PC-9 (cell line): ENCODE data around the gene ATP5PB. TPM values are rescaled to one million over a fixed set of nuclear protein-coding genes. Genes with fewer than 3 reads are reported as not detected.
A peak's percentile ranks its signal among the peaks of the same experiment; 100 is the strongest.

Experiments
- BruUV-seq: library from RNA; stranded (reverse); fragments of 400-500 nt; replicated peaks from 2 replicates; lab custom pipeline; 2021; lab: Mats Ljungman, UMichigan
- CTCF ChIA-PET: fragments of 300-600 bp; sonication (Branson Sonifier 250); formaldehyde crosslinking; loops from one replicate; lab custom pipeline; 2022; ENCODE audit warnings: antibody characterized with exemption; lab: Charles Lee
- POLR2A ChIA-PET: fragments of 300-600 bp; sonication (Branson Sonifier 250); formaldehyde crosslinking; loops from one replicate; lab custom pipeline; 2022; ENCODE audit warnings: antibody characterized with exemption; ENCODE audit not compliant: unreplicated experiment; lab: Charles Lee
- DNase-seq, 2 experiments: peaks; one replicate each; pipeline versions ENCODE4 v3.0.0 to v3.0.0-alpha.2; 2015 to 2022; ENCODE audit warnings: mixed read lengths in 1 of 2
- H2AFZ ChIP-seq: fragments of 200-600 bp; sonication (generic); 2 replicates; pipeline ENCODE4 v1.8.1; 2017; ENCODE audit warnings: antibody characterized with exemption
- H3F3A ChIP-seq: fragments of 200-600 bp; sonication (generic); 2 replicates; pipeline ENCODE4 v1.8.1; 2017; ENCODE audit warnings: antibody characterized with exemption, mild to moderate bottlenecking, low read depth; ENCODE audit not compliant: insufficient read depth
- H3K27ac ChIP-seq: fragments of 200-600 bp; sonication (generic); 2 replicates; pipeline ENCODE4 v1.6.1; 2016; ENCODE audit warnings: mixed run types
- H3K27me3 ChIP-seq: fragments of 200-600 bp; sonication (generic); 2 replicates; pipeline ENCODE4 v1.6.1; 2016; ENCODE audit warnings: low read depth, mixed run types; ENCODE audit not compliant: insufficient read depth
- H3K36me3 ChIP-seq: fragments of 200-600 bp; sonication (generic); 2 replicates; pipeline ENCODE4 v1.6.1; 2016; ENCODE audit warnings: low read depth, mixed run types
- H3K4me1 ChIP-seq: fragments of 200-600 bp; sonication (generic); replicated peaks from 2 replicates; pipeline ENCODE4 v1.6.1; 2016; ENCODE audit warnings: mixed run types; ENCODE audit not compliant: insufficient read depth
- H3K4me2 ChIP-seq: fragments of 200-600 bp; sonication (generic); 2 replicates; pipeline ENCODE4 v1.6.1; 2017; ENCODE audit warnings: mixed run types
- H3K4me3 ChIP-seq: fragments of 200-600 bp; sonication (generic); 2 replicates; pipeline ENCODE4 v1.6.1; 2016; ENCODE audit warnings: mixed run types
- H3K79me2 ChIP-seq: fragments of 200-600 bp; sonication (generic); 2 replicates; pipeline ENCODE4 v1.6.1; 2017; ENCODE audit warnings: low read depth, mixed run types
- H3K9me2 ChIP-seq: fragments of 200-600 bp; sonication (generic); 2 replicates; pipeline ENCODE4 v1.8.1; 2017; ENCODE audit warnings: mild to moderate bottlenecking; ENCODE audit not compliant: insufficient read depth
- H3K9me3 ChIP-seq: fragments of 200-600 bp; sonication (generic); 2 replicates; pipeline ENCODE4 v1.8.1; 2016; ENCODE audit warnings: low read depth; ENCODE audit not compliant: insufficient read depth
- H4K20me1 ChIP-seq: fragments of 200-600 bp; sonication (generic); 2 replicates; pipeline ENCODE4 v1.8.1; 2017; ENCODE audit not compliant: insufficient read depth
- CTCF ChIP-seq: fragments of 200-600 bp; sonication (generic); conservative IDR thresholded peaks from 2 replicates; pipeline ENCODE4 v1.6.1; 2017; ENCODE audit warnings: mixed run types, antibody characterized with exemption, mild to moderate bottlenecking, moderate library complexity
- EZH2 ChIP-seq: fragments of 200-600 bp; sonication (generic); IDR thresholded peaks from 2 replicates; pipeline ENCODE4 v1.8.0; 2017; ENCODE audit warnings: antibody characterized with exemption, low read depth
- intact Hi-C: fragments of 100-400 bp; cut with micrococcal nuclease; formaldehyde crosslinking; loops from one replicate; pipeline ENCODE4 v1.10.0; 2022; ENCODE audit not compliant: unreplicated experiment
- total RNA-seq: library from RNA; stranded (reverse); gene quantifications from 2 replicates; pipeline ENCODE4 v1.2.3, GENCODE V29; 2021

The ATP5PB gene
- total RNA-seq, 1 experiment from 2014 or later = 212 TPM

DNA sequence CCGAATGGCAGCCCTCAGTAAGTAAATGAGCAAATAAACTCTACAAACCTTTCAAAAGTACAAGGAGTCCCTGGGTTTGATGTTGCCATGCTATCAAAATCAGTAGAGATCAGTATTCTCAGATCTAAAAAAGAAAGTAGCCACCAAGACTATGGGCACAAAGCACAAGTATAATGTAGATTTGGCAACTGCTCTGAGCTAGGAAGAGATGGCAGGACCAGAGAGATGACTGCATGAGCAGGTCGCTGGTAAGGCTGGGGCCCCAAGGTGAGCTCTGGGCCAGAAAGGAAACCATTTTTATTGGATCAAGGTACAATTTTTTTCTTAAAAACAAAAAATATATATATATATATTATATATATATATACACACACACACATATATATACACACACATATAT lies 57.3 kb downstream of the ATP5PB start:
- Histone ChIP-seq H3K9me3 (no peaks in the 10 kb centered on the region), H3K27me3 (no peaks in the 10 kb centered on the region), H3K79me2 (no peaks in the 10 kb centered on the region), H3K36me3 (no peaks in the 10 kb centered on the region), H2AFZ (no peak overlapping the region), H3K4me3 (no peak overlapping the region), H4K20me1 (no peaks in the 10 kb centered on the region), H3K4me2 (no peak overlapping the region), H3K27ac (no peak overlapping the region), H3K9me2 (no peaks in the 10 kb centered on the region), H3F3A (peaks cover 20% of the 10 kb centered on the region), H3K4me1 (peaks cover 26% of the 10 kb centered on the region)
- no TSS peak for BruUV-seq
- intact Hi-C loops = loop anchor here (5.0 kb wide), 1 partner anchor 36 kb away; no protein-coding TSS in a partner anchor
- ChIA-PET CTCF (interaction anchor here (0.6 to 2.2 kb wide), 3 partner anchors 25 to 982 kb away, joined by 10 to 39 read pairs (median 13); partner anchors contain the start of gene RAP1A), POLR2A (no interaction called here)
- TF ChIP-seq EZH2 (no peak), CTCF (no peak)
- DNase-seq = no peak

- intact Hi-C loops = loop anchor here (1.0 to 5.0 kb wide), 5 partner anchors 35 to 247 kb away; partner anchors contain the start of gene DDX20
- Histone ChIP-seq H3K36me3 (no peaks in the 10 kb centered on the region), H3K4me2 (peak overlapping the region; percentile 87), H2AFZ (peak overlapping the region; percentile 86), H4K20me1 (no peaks in the 10 kb centered on the region), H3K79me2 (no peaks in the 10 kb centered on the region), H3K9me3 (no peaks in the 10 kb centered on the region), H3K4me3 (peak overlapping the region; percentile 53), H3K27ac (peak overlapping the region; percentile 74), H3K27me3 (no peaks in the 10 kb centered on the region), H3K4me1 (peaks cover 26% of the 10 kb centered on the region), H3K9me2 (no peaks in the 10 kb centered on the region), H3F3A (peaks cover 20% of the 10 kb centered on the region)
- no peak for TF ChIP-seq CTCF
- TF ChIP-seq EZH2 = no peak
- ChIA-PET POLR2A (interaction anchor here (0.7 to 1.2 kb wide), 5 partner anchors 34 to 205 kb away, joined by 3 to 11 read pairs (median 5); no protein-coding TSS in a partner anchor), CTCF (interaction anchor here (0.7 to 2.2 kb wide), 11 partner anchors 26 to 243 kb away, joined by 3 to 39 read pairs (median 4); partner anchors contain the start of genes ATP5PB, RAP1A and WDR77)
- DNase-seq = peak; percentile 56 to 81
- no TSS peak for BruUV-seq
These were observed 58.3 kb downstream of the ATP5PB start for GRCh38 chr1:111507411-111508201.

DNA sequence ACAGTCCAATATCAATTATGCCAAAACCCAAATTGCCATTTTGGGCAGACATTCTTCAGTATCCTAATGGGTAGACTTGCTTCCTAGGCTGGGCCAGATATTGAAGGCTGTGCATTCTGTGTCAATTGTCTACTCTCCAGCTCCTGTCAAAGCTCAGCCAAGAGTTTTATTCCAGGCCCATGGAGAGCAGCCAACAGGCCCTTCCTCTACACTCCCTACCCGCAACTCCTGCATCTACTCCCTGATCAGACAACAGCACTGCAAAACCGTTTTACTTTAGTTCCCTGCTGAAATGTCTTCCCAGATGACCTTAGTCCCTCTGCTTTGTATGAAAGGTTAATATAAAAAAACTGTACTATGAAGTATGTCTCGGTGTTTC lies 60.7 kb downstream of the ATP5PB start:
- no TSS peak for BruUV-seq

More for the DNA sequence above, 60.7 kb downstream of the ATP5PB start:
- Histone ChIP-seq H3K79me2 (no peaks in the 10 kb centered on the region), H3K4me2 (no peak overlapping the region), H3K27ac (no peak overlapping the region), H3K9me3 (no peaks in the 10 kb centered on the region), H3K4me1 (peaks cover 26% of the 10 kb centered on the region), H4K20me1 (no peaks in the 10 kb centered on the region), H3K27me3 (no peaks in the 10 kb centered on the region), H3K36me3 (no peaks in the 10 kb centered on the region), H3F3A (peaks cover 20% of the 10 kb centered on the region), H3K9me2 (no peaks in the 10 kb centered on the region), H2AFZ (no peak overlapping the region), H3K4me3 (no peak overlapping the region)
- POLR2A ChIA-PET = no interaction called here
- CTCF ChIA-PET = no interaction called here
- TF ChIP-seq CTCF = no peak
- intact Hi-C loops = loop anchor here (2.0 to 5.0 kb wide), 4 partner anchors 32 to 245 kb away; partner anchors contain the start of gene DDX20
- DNase-seq = no peak
